ENCODE measurements around the gene KIAA1328. TPM values are rescaled to one million over a fixed set of nuclear protein-coding genes. Genes with fewer than 3 reads are reported as not detected.

KIAA1328 gene
- total RNA-seq, 1 experiment from 2014 or later: 6.2 TPM

DNA sequence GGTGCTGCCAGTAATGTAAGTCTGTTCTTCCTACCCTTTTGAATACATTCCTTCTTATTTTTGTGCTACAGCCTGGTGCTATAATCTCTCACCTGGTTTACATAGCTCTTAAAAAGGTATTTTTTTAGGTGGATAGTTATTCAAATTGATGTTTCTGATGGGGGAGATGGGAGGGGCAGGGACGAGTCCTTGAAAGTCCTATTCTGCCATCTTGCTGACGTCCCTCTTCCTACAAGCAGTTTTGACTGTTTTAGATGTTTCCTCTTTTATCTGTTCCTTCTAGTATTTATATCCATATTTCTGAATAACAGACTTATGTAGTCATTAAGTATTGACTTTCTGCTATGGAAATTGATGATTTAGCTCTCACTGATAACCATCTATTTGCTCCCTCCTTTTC is 256.4 kb downstream of the KIAA1328 start:
- no TSS peak for BruUV-seq (replicated peaks)
- Histone ChIP-seq H3K27ac (ENCODE audit: low read length) (no peak overlapping the region), H3K9me3 (ENCODE audit: control insufficient read depth, insufficient read depth, low read depth, low read length) (no peaks in the 10 kb centered on the region), H3K36me3 (ENCODE audit: control insufficient read depth, insufficient read depth, low read length) (no peaks in the 10 kb centered on the region), H3K4me1 (ENCODE audit: control insufficient read depth, insufficient read depth, low read length) (no peaks in the 10 kb centered on the region), H3K4me3 (ENCODE audit: low read depth in 2 of 2, low read length in 2 of 2) (no peak overlapping the region), H3K27me3 (ENCODE audit: control insufficient read depth, insufficient read depth, low read length) (no peaks in the 10 kb centered on the region)
- ATAC-seq (no peak), DNase-seq (ENCODE audit: low read depth, low spot score) (no peak)
- intact Hi-C loops (cut with micrococcal nuclease; ENCODE audit: unreplicated experiment): no loop called here
- ChIA-PET CTCF (no interaction called here), POLR2A (no interaction called here)
- in situ Hi-C loops (cut with HindIII; ENCODE audit: low pct_unique_long_range_greater_than_20kb, low sequenced_read_pairs): no loop called here
- TF ChIP-seq POLR2AphosphoS5 (IDR thresholded peaks at IDR 0.05; ENCODE audit: low read depth, low read length): no peak
- no peak for TF ChIP-seq TCF7L2 (IDR thresholded peaks at IDR 0.05; ENCODE audit: low read depth, low read length)
- TF ChIP-seq, protein P1, sequence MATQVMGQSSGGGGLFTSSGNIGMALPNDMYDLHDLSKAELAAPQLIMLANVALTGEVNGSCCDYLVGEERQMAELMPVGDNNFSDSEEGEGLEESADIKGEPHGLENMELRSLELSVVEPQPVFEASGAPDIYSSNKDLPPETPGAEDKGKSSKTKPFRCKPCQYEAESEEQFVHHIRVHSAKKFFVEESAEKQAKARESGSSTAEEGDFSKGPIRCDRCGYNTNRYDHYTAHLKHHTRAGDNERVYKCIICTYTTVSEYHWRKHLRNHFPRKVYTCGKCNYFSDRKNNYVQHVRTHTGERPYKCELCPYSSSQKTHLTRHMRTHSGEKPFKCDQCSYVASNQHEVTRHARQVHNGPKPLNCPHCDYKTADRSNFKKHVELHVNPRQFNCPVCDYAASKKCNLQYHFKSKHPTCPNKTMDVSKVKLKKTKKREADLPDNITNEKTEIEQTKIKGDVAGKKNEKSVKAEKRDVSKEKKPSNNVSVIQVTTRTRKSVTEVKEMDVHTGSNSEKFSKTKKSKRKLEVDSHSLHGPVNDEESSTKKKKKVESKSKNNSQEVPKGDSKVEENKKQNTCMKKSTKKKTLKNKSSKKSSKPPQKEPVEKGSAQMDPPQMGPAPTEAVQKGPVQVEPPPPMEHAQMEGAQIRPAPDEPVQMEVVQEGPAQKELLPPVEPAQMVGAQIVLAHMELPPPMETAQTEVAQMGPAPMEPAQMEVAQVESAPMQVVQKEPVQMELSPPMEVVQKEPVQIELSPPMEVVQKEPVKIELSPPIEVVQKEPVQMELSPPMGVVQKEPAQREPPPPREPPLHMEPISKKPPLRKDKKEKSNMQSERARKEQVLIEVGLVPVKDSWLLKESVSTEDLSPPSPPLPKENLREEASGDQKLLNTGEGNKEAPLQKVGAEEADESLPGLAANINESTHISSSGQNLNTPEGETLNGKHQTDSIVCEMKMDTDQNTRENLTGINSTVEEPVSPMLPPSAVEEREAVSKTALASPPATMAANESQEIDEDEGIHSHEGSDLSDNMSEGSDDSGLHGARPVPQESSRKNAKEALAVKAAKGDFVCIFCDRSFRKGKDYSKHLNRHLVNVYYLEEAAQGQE (IDR thresholded peaks at IDR 0.05; ENCODE audit: insufficient read depth in 1 of 2, low read depth in 2 of 2, low read length in 1 of 2): no peak
- TF ChIP-seq, protein P2, sequence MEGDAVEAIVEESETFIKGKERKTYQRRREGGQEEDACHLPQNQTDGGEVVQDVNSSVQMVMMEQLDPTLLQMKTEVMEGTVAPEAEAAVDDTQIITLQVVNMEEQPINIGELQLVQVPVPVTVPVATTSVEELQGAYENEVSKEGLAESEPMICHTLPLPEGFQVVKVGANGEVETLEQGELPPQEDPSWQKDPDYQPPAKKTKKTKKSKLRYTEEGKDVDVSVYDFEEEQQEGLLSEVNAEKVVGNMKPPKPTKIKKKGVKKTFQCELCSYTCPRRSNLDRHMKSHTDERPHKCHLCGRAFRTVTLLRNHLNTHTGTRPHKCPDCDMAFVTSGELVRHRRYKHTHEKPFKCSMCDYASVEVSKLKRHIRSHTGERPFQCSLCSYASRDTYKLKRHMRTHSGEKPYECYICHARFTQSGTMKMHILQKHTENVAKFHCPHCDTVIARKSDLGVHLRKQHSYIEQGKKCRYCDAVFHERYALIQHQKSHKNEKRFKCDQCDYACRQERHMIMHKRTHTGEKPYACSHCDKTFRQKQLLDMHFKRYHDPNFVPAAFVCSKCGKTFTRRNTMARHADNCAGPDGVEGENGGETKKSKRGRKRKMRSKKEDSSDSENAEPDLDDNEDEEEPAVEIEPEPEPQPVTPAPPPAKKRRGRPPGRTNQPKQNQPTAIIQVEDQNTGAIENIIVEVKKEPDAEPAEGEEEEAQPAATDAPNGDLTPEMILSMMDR (IDR thresholded peaks at IDR 0.05): no peak
- no peak for TF ChIP-seq SIN3A (IDR thresholded peaks at IDR 0.05; ENCODE audit: borderline replicate concordance, insufficient read depth, low read depth, low read length)

DNA sequence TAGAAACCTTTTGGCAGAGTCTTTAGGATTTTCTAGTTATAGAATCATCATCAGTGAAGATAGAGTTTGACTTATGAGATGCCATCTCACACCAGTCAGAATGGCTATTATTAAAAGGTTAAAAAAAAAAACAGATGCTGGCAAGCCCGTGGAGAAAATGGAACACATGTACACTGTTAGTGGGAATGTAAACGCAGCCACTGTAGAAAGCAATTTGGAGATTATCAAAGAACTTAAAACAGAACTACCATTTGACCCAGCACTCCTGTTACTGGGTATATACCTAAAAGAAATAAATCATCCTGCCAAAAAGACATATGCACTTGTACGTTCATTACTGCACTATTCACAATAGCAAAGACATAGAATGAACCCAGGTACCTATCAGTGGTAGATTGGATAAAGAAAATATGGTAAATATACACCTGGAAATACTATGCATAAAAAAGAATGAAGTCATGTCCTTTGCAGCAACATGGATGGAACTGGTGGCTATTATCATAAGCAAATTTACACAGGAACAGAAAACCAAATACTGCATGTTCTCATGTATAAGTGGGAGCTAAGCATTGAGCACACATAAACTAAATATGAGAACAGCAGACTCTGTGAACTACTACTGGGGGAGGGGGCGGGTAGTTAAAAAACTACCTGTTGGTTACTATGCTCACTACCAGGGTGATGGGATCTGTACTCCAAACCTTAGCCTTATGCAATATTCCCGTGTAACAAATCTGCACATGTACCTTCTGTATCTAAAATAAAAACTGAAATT is 279.0 kb downstream of the KIAA1328 start:
- H3K27me3 ChIP-seq (ENCODE audit: control insufficient read depth, insufficient read depth, low read length): no peaks in the 10 kb centered on the region
- DNase-seq (ENCODE audit: low read depth, low spot score) (no peak), ATAC-seq (no peak)
- TF ChIP-seq POLR2AphosphoS5 (IDR thresholded peaks at IDR 0.05; ENCODE audit: low read depth, low read length): no peak
- TF ChIP-seq, protein P1 (IDR thresholded peaks at IDR 0.05; ENCODE audit: insufficient read depth in 1 of 2, low read depth in 2 of 2, low read length in 1 of 2): no peak
- no peak for TF ChIP-seq TCF7L2 (IDR thresholded peaks at IDR 0.05; ENCODE audit: low read depth, low read length)
- no peak for TF ChIP-seq SIN3A (IDR thresholded peaks at IDR 0.05; ENCODE audit: borderline replicate concordance, insufficient read depth, low read depth, low read length)
- TF ChIP-seq, protein P2 (IDR thresholded peaks at IDR 0.05): no peak
- intact Hi-C loops (cut with micrococcal nuclease; ENCODE audit: unreplicated experiment) (no loop called here), in situ Hi-C loops (cut with HindIII; ENCODE audit: low pct_unique_long_range_greater_than_20kb, low sequenced_read_pairs) (no loop called here)
- H3K9me3 ChIP-seq (ENCODE audit: control insufficient read depth, insufficient read depth, low read depth, low read length): no peaks in the 10 kb centered on the region
- no peaks in the 10 kb centered on the region for H3K4me1 ChIP-seq (ENCODE audit: control insufficient read depth, insufficient read depth, low read length)
- no peaks in the 10 kb centered on the region for H3K36me3 ChIP-seq (ENCODE audit: control insufficient read depth, insufficient read depth, low read length)
- BruUV-seq (replicated peaks): no TSS peak
- CTCF ChIA-PET: no interaction called here
- no peak overlapping the region for H3K27ac ChIP-seq (ENCODE audit: low read length)
- H3K4me3 ChIP-seq (ENCODE audit: low read depth in 2 of 2, low read length in 2 of 2): no peak overlapping the region
- POLR2A ChIA-PET: no interaction called here
